Activated T-cell treated with anti-CD3 and anti-CD28 coated beads for 4 hours (primary cell): ENCODE measurements around the gene CBR1.
A peak's percentile ranks its signal among the peaks of the same experiment; 100 is the strongest.
"Not testable (repeated sequence)": the region's sequence is repeated elsewhere in the genome, so short reads cannot be mapped to it uniquely, and the experiment has no call there.

Source experiments
- DNase-seq: peaks from one replicate; pipeline ENCODE4 v3.0.0-alpha.2; 2020

The CBR1 gene

DNA sequence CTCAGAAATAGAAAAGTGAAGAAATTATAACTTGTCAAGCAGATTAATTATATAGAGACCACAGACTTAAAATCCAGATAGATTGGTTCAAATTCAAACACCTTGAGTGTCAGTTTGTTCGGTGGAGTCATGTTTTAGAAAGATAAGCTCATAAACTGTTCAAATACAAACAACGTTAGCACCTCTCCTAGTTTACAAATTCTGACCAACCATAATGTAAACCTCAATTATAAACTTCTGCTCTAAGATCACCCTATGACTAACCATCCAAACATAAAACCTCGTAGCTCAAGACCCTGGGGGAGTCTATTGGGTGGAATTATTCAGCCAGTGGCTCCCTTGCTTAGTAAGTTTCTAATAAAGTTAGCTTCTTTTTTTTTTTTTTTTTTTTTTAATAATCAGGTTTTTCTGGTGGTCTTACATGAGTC lies 12.4 kb downstream of the CBR1 start:
- no peak for DNase-seq

DNA sequence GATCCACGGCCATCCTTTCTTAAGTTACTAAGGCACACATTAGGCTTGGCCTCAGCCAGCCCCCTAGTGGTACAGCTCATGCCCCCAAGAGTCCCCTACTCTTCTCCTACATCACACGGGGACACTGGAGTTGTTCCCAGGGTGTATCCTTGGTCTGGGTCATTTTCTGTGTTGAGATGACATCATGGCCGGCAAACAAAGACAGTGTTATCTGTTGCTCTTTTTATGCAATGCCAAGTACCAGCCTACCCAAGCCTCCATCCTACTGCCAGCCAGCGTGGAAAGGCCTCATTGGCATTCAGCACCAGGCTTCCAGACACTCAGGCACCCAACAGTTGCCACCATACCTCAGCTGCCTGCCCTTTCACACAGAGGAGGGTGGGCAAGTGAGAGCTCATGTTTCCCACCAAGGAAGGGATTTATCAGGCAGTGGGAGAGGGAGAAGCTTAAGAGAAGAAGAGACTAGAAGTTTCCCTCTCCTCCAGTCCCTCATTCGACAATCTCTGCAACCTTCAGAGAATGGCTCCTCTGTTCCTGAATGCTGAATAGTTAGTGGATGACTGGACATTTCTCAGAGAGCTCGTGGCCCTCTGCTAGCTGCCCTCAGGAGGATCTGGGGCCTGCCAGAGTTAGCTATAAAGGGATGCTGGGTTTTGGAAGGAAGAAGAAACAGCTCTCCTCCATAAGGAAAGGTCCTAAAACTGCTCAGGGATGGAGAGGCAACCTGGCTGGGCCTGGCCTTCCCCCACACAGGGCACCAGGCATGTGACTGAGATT lies 17.7 kb downstream of the CBR1 start:
- DNase-seq = no peak

GRCh38 chr21:36089946-36090345 lies 20.1 kb downstream of the CBR1 start:
- no peak for DNase-seq

GRCh38 chr21:36092681-36093080 lies 22.9 kb downstream of the CBR1 start:
- no peak for DNase-seq

DNA sequence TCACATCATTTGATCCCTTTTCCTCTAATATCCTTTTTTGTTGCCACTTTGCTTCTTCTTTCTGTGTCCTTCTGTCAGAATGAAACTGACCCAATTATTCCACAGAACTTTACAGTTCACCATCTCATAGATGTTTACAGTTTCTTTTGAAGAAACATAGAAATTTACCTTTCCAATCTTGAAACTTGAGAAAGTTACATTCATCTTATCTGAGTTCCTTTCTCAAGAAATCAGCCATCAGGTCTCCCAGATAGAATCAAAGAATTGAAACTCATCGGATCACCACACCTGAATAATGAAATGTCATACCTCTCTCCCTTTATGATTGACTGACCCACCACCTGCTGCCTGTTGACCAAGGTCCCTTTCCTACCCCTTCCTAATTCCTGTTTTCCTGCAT lies 23.7 kb downstream of the CBR1 start:
- no peak for DNase-seq

DNA sequence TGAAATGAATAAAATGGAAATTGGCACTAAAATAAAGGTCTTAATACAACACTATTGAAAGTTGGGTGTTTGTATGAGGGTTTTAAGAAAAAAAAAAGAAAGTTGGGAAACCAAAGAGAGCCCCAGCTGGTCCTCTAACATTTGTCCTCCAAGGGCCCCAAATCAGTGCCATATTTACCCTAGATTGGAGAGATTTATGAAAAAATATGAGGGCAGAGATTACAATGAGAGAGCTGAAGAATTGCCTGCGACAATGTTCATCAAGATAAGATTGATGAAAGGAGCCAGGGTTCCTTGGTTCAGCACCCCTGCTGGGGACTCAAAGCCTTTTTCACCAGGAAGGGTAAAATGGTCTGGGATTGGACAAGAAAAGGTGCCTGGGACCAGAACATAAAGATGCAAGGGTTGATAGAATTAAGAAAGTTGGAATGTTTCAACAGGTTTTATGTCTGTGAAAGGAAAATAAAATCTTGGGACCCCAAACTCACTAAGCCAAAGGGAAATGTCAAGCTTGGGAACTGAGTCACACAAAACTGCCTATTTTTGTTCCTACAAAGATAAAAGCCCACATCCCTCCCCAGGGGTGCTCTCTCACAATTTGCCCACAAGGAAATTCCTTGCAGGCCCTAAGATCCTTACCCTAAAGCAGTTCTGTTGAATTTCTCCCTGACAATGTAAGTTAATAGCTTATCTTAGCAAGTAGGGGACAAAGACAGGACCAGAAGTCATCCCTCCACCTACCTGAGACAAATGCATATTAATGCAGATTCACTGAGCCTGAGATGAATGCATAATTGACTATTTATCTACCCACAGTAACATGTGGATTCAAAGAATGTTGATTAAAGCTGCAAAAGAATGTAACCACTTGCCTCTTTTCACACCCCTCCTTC lies 26.8 kb downstream of the CBR1 start:
- no peak for DNase-seq

DNA sequence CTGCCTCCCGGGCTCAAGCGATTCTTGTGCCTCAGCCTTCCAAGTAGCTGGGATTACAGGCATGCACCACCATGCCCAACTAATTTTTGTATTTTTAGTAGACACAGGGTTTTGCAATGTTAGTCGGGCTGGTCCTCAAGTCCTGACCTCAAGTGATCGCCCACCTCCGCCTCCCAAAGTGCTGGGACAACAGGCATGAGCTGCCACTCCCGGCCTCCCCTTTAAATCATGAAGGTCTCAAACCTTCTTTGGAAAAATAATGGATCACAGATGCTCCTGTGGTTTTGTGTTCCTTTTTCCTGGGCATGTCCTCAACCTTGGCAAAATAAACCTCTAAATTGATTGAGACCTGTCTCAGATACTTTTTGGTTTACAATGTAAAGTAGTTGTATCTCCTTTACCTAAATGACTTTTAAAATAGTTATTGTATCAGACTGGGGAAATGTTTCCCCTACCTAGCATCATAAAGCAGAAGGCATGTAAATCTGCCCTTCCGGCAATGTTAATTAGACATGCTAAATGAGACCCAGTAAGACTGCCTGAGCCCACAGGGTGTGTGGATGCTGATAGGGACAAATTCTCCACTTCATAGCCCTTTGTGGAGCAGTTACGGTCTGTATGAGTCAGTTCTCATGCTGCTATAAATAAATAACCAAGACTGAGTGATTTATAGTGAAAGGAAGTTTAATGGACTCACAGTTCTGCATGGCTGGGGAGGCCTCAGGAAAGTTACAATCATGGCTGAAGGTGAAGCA lies 27.8 kb downstream of the CBR1 start:
- no peak for DNase-seq

- no peak for DNase-seq
These were observed 28.3 kb downstream of the CBR1 start for GRCh38 chr21:36098182-36098532.

DNA sequence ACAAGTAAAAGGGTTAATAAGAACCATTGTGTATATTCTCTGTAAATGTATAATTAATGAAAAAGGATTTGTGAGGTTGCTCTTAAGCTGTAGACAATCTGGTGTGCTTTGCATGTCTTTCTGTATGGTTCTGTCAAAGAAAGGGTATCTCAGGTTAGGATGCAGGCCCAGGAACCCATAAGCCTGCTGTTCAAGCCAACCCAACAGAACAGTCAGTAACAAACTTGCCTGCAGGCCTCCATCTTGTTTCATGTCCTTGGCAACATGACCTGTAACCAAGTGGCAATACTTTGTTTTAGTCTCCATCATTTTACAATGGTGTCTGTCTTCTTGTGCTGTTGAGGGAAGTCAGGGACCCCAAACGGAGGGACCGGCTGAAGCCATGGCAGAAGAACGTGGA lies 29.2 kb downstream of the CBR1 start:
- no peak for DNase-seq

DNA sequence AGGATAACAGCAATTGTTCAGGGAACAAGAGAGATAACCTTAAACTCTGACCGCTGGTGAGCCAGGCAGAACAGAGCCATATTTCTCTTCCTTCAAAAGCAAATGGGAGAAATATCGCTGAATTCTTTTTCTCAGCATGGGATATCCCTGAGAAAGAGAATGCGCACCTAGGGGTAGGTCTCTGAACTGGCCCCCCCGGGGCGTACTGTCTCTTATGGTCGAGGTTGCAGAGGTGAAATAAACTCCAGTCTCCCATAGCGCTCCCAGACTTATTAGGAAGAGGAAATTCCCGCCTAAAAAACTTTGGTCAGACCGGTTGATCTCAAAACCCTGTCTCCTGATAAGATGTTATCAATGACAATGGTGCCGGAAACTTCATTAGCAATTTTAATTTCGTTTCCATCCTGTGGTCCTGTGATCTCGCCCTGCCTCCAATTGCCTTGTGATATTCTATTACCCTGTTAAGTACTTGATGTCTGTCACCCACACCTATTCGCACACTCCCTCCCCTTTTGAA lies 29.9 kb downstream of the CBR1 start:
- DNase-seq = not testable (repeated sequence)

GRCh38 chr21:36100971-36101641 lies 31.3 kb downstream of the CBR1 start:
- DNase-seq = no peak

GRCh38 chr21:36103434-36103833 lies 33.6 kb downstream of the CBR1 start:
- DNase-seq = no peak

- peak; percentile 49 for DNase-seq
These were observed 34.8 kb downstream of the CBR1 start for GRCh38 chr21:36104317-36105300.

DNA sequence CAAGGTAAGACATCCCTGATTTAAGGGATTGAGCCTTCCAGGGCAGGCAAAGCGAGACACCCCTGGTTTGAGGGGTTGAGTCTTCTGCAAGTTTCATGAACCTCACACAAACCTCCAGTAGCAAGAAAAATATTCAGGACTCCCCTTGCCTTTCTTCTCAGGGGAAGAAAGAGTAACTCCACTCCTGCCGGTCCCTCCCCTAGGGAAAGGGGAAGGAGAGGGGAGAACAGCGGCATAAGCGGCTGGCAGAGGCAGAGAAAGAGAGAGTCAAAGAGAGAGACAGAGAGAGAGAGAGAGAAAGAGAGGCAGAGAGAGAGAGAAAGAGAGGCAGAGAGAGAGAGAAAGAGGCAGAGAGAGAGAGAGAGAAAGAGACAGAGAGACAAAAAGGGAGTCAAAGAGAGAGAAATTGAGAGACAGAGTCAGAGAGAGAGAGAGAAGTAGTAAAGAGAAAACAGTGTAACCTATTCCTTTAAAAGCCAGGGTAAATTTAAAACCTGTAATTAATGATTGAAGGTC lies 35.6 kb downstream of the CBR1 start:
- no peak for DNase-seq

DNA sequence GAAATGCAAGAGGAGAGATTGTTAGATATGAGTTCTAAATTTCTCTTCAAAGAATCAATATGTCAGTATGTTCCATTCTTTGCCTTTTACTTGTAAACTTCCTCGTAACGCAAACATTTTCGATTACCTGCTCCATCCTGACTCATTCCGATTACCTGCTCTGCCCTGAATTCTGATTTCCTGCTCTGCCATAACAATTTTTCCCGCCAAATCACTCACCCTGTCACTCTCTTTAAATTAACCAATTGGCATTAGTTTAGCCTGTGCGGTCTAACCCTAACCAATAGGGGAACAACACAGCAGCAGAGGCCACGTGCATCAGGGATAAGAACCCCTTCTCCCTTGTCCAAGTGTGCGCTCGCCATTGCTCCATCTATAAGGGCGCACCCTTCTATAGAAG lies 40.0 kb downstream of the CBR1 start:
- no peak for DNase-seq

GRCh38 chr21:36111238-36111637 lies 41.4 kb downstream of the CBR1 start:
- no peak for DNase-seq

GRCh38 chr21:36113647-36114428 lies 44.0 kb downstream of the CBR1 start:
- peak; percentile 34 for DNase-seq

GRCh38 chr21:36115138-36115730 lies 45.4 kb downstream of the CBR1 start:
- no peak for DNase-seq

GRCh38 chr21:36117286-36117741 lies 47.5 kb downstream of the CBR1 start:
- no peak for DNase-seq
